Hair follicular keratinocyte (primary cell): ENCODE data around the gene SUSD1. TPM values are rescaled to one million over a fixed set of nuclear protein-coding genes. Genes with fewer than 3 reads are reported as not detected.

ENCODE experiments used
- total RNA-seq: library from RNA; depleted of rRNA; stranded (reverse); fragments of >200 nt; gene quantifications from 2 replicates; pipeline ENCODE4 v1.2.3, GENCODE V29; 2015

The SUSD1 gene
- 4.9 and 5.1 TPM in 2 replicates for total RNA-seq

GRCh38 chr9:112174965-112175795 is at the start of gene SUSD1:
TSS of gene SUSD1 (minus strand) at chr9:112175297. CDS start at chr9:112175235, 62 bp downstream.

Other genes starting within 250 kb of the SUSD1 start
- gene PTBP3, start 158.3 kb upstream of the SUSD1 start, total RNA-seq: 101 and 203 TPM in 2 replicates
- gene HSDL2, start 204.8 kb upstream of the SUSD1 start, total RNA-seq: 24.4 and 32.5 TPM in 2 replicates